HepG2 (cell line): ENCODE measurements around the gene FUT6. TPM values are rescaled to one million over a fixed set of nuclear protein-coding genes. Genes with fewer than 3 reads are reported as not detected.

ENCODE experiments used
- FOSL2 ChIP-seq: sonication (generic); formaldehyde crosslinking; IDR thresholded peaks from 2 replicates; pipeline ENCODE4 v1.4.0; 2020; ENCODE audit warnings: missing genetic modification reagents
- HDAC6 ChIP-seq: fragments of 200-600 bp; sonication (generic); IDR thresholded peaks from 2 replicates; pipeline ENCODE4 v1.7.0; 2017; ENCODE audit warnings: mild to moderate bottlenecking, antibody characterized with exemption, low read length, low read depth
- HNF4G ChIP-seq, 2 experiments: sonication (generic) in 1 of 2; formaldehyde crosslinking in 1 of 2; IDR thresholded peaks; 2 replicates each; pipeline versions ENCODE4 v1.4.0 to v1.6.1; 2011 to 2020; ENCODE audit warnings: borderline replicate concordance in 2 of 2, low read depth in 2 of 2, mild to moderate bottlenecking in 2 of 2, low read length in 1 of 2, missing genetic modification reagents in 1 of 2, moderate library complexity in 1 of 2
- HOXA7 ChIP-seq: sonication (generic); formaldehyde crosslinking; IDR thresholded peaks from 2 replicates; pipeline ENCODE4 v1.8.1; 2022; ENCODE audit warnings: mild to moderate bottlenecking, missing genetic modification reagents, moderate library complexity
- JUNB ChIP-seq: sonication (generic); formaldehyde crosslinking; IDR thresholded peaks from 2 replicates; pipeline ENCODE4 v1.8.0; 2022; ENCODE audit warnings: missing genetic modification reagents, mild to moderate bottlenecking, borderline replicate concordance
- MAFK ChIP-seq, 2 experiments: IDR thresholded peaks in 1 of 2; conservative IDR thresholded peaks in 1 of 2; 2 replicates each; pipeline ENCODE4 v1.6.1; 2011; ENCODE audit warnings: improper control_type of control experiment in 2 of 2, low read length in 2 of 2
- MIXL1 ChIP-seq: IDR thresholded peaks from 2 replicates; pipeline ENCODE4 v1.6.1; 2016
- NCOA1 ChIP-seq: sonication (generic); formaldehyde crosslinking; IDR thresholded peaks from 2 replicates; pipeline ENCODE4 v1.9.0; 2021; ENCODE audit warnings: missing genetic modification reagents
- RBFOX2 ChIP-seq: fragments of 200-400 bp; formaldehyde crosslinking; IDR thresholded peaks from 2 replicates; pipeline ENCODE4 v1.6.1; 2017; ENCODE audit warnings: low read depth, mild to moderate bottlenecking, low read length
- SMARCC2 ChIP-seq: fragments of 450-650 bp; IDR thresholded peaks from 2 replicates; pipeline ENCODE4 v1.6.1; 2017; ENCODE audit warnings: antibody characterized with exemption, mild to moderate bottlenecking
- TBL1XR1 ChIP-seq: fragments of 150-350 bp; IDR thresholded peaks from 2 replicates; pipeline ENCODE4 v1.6.1; 2014; ENCODE audit warnings: borderline replicate concordance, low read length; ENCODE audit not compliant: partially characterized antibody
- ZBTB21 ChIP-seq: sonication (generic); formaldehyde crosslinking; IDR thresholded peaks from 2 replicates; pipeline ENCODE4 v1.4.0; 2020; ENCODE audit warnings: missing genetic modification reagents
- ZFYVE20 ChIP-seq: sonication (generic); formaldehyde crosslinking; IDR thresholded peaks from 2 replicates; pipeline ENCODE4 v1.8.0; 2023; ENCODE audit warnings: low read depth, mild to moderate bottlenecking, moderate library complexity, missing genetic modification reagents, borderline replicate concordance
- ZNF24 ChIP-seq: fragments of 450-650 bp; IDR thresholded peaks from 2 replicates; pipeline ENCODE4 v1.6.1; 2017; ENCODE audit warnings: antibody characterized with exemption, mild to moderate bottlenecking
- ZNF256 ChIP-seq: sonication (generic); formaldehyde crosslinking; conservative IDR thresholded peaks from 2 replicates; pipeline ENCODE4 v1.4.0; 2020; ENCODE audit warnings: missing genetic modification reagents
- ZNF296 ChIP-seq: sonication (generic); formaldehyde crosslinking; conservative IDR thresholded peaks from 2 replicates; pipeline ENCODE4 v1.5.0; 2020; ENCODE audit warnings: mild to moderate bottlenecking, missing genetic modification reagents
- ZNF652 ChIP-seq: IDR thresholded peaks from 2 replicates; pipeline ENCODE4 v1.6.1; 2016; ENCODE audit warnings: low read depth, borderline replicate concordance
- ZNF747 ChIP-seq: sonication (generic); formaldehyde crosslinking; IDR thresholded peaks from 2 replicates; pipeline ENCODE4 v1.8.1; 2023; ENCODE audit warnings: missing genetic modification reagents, mild to moderate bottlenecking, borderline replicate concordance
- ZNF75D ChIP-seq: sonication (generic); formaldehyde crosslinking; IDR thresholded peaks from 2 replicates; pipeline ENCODE4 v1.8.1; 2023; ENCODE audit warnings: missing genetic modification reagents, mild to moderate bottlenecking, borderline replicate concordance
- polyA plus RNA-seq, 8 experiments: library from polyadenylated mRNA; depleted of rRNA in 3 of 8; stranded (reverse) in 7 of 8; unstranded in 1 of 8; fragments of >200 nt; fragmentation: Illumina TruSeq in 4 of 8; extraction: Trizol in 4 of 8; gene quantifications; 2 replicates each; pipeline versions ENCODE4 v1.2.1 to v1.2.3, GENCODE V29; 2011 to 2016; ENCODE audit warnings: low read depth in 4 of 8, missing spikeins in 1 of 8, mixed read lengths in 1 of 8; ENCODE audit not compliant: insufficient read depth in 1 of 8
- total RNA-seq, 5 experiments: library from RNA; depleted of rRNA; stranded (reverse); fragments of >200 nt; fragmentation: Illumina TruSeq; extraction: Trizol; gene quantifications; 2 replicates each; pipeline ENCODE4 v1.2.3, GENCODE V29; 2016; ENCODE audit warnings: low read depth in 1 of 5
- TF ChIP-seq, protein P1 (sequence below): sonication (generic); formaldehyde crosslinking; IDR thresholded peaks from 2 replicates; pipeline ENCODE4 v1.4.0; 2020; ENCODE audit warnings: mild to moderate bottlenecking, missing genetic modification reagents
- TF ChIP-seq, protein P2 (sequence below): sonication (generic); formaldehyde crosslinking; IDR thresholded peaks from 2 replicates; pipeline ENCODE4 v1.8.0; 2022; ENCODE audit warnings: missing genetic modification reagents, mild to moderate bottlenecking, moderate library complexity, borderline replicate concordance
- TF ChIP-seq, protein P3 (sequence below): sonication (generic); formaldehyde crosslinking; IDR thresholded peaks from 2 replicates; pipeline ENCODE4 v1.5.1; 2020; ENCODE audit warnings: missing genetic modification reagents, mild to moderate bottlenecking, borderline replicate concordance

Gene FUT6
- total and polyA plus RNA-seq, 2 of the 13 experiments (the other 11 are each of a cell fraction or from before 2014, with no cell fraction given): 8.2 to 27.7 TPM

DNA sequence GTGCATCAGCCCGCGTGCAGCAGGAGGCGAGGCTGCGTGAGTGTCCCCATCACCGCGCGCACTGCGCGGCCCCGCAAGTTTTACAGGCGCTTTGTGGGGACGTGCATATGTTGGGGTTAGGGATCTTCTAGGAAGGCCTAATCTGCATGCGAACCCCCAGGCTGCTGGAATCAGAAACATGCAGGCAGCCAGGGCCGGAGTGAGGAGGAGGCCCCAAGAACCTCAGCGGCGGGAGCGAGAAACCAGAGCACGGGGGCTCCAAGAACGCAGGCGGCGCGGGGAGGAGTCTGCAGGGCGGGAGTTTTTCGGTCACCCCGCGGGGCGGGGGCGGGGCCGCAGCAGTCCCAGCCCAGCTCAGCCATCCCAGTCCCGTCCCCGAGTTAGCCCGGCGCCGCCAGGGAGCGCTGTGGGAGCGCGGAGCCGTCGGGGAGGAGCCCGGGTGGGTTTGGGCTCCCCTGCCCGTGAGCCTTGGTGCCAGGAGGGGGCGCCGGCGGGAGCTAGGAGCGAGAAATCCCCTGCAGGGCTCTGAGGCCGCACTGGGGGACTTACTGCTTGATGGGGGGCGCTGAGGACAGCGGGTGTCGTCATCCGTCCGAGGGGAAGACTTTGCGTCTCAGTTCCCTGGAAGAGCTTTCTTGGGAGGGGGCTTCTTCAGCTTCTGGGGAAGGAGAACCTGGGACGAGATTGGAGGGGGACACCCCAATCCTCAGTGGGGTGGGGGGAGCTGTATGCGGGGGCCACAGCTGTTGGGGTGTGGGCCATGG is 35.6 kb downstream of the FUT6 start (continued):
- TF ChIP-seq ZBTB21: no peak
- TF ChIP-seq HOXA7 (CRISPR knock-in tag): no peak
- no peak for TF ChIP-seq ZFYVE20
- TF ChIP-seq JUNB: no peak
- no peak for TF ChIP-seq NCOA1
- TF ChIP-seq, protein P1, sequence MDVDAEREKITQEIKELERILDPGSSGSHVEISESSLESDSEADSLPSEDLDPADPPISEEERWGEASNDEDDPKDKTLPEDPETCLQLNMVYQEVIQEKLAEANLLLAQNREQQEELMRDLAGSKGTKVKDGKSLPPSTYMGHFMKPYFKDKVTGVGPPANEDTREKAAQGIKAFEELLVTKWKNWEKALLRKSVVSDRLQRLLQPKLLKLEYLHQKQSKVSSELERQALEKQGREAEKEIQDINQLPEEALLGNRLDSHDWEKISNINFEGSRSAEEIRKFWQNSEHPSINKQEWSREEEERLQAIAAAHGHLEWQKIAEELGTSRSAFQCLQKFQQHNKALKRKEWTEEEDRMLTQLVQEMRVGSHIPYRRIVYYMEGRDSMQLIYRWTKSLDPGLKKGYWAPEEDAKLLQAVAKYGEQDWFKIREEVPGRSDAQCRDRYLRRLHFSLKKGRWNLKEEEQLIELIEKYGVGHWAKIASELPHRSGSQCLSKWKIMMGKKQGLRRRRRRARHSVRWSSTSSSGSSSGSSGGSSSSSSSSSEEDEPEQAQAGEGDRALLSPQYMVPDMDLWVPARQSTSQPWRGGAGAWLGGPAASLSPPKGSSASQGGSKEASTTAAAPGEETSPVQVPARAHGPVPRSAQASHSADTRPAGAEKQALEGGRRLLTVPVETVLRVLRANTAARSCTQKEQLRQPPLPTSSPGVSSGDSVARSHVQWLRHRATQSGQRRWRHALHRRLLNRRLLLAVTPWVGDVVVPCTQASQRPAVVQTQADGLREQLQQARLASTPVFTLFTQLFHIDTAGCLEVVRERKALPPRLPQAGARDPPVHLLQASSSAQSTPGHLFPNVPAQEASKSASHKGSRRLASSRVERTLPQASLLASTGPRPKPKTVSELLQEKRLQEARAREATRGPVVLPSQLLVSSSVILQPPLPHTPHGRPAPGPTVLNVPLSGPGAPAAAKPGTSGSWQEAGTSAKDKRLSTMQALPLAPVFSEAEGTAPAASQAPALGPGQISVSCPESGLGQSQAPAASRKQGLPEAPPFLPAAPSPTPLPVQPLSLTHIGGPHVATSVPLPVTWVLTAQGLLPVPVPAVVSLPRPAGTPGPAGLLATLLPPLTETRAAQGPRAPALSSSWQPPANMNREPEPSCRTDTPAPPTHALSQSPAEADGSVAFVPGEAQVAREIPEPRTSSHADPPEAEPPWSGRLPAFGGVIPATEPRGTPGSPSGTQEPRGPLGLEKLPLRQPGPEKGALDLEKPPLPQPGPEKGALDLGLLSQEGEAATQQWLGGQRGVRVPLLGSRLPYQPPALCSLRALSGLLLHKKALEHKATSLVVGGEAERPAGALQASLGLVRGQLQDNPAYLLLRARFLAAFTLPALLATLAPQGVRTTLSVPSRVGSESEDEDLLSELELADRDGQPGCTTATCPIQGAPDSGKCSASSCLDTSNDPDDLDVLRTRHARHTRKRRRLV (CRISPR knock-in tag): peak; percentile 87; the same call in 1 of the 2 replicates
- no peak for TF ChIP-seq ZNF256 (CRISPR knock-in tag)
- TF ChIP-seq ZNF747 (CRISPR knock-in tag): no peak
- TF ChIP-seq HNF4G (IDR thresholded peaks at IDR 0.05; ENCODE audit: borderline replicate concordance, low read depth, low read length): peak; percentile 25; the same call in 1 of the 2 replicates
- no peak for TF ChIP-seq HNF4G (CRISPR knock-in tag; IDR thresholded peaks at IDR 0.05; ENCODE audit: borderline replicate concordance, low read depth)
- peak; percentile 41; the same call in 1 of the 2 replicates for TF ChIP-seq MIXL1 (CRISPR knock-in tag)
- TF ChIP-seq MAFK (conservative IDR thresholded peaks at IDR 0.05 in 1 of 2, IDR thresholded peaks at IDR 0.05 in 1 of 2; ENCODE audit: low read length in 2 of 2): no peak
- peak; percentile 37; the same call in 1 of the 2 replicates for TF ChIP-seq RBFOX2
- TF ChIP-seq, protein P2, sequence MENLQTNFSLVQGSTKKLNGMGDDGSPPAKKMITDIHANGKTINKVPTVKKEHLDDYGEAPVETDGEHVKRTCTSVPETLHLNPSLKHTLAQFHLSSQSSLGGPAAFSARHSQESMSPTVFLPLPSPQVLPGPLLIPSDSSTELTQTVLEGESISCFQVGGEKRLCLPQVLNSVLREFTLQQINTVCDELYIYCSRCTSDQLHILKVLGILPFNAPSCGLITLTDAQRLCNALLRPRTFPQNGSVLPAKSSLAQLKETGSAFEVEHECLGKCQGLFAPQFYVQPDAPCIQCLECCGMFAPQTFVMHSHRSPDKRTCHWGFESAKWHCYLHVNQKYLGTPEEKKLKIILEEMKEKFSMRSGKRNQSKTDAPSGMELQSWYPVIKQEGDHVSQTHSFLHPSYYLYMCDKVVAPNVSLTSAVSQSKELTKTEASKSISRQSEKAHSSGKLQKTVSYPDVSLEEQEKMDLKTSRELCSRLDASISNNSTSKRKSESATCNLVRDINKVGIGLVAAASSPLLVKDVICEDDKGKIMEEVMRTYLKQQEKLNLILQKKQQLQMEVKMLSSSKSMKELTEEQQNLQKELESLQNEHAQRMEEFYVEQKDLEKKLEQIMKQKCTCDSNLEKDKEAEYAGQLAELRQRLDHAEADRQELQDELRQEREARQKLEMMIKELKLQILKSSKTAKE (CRISPR knock-in tag): peak; percentile 44; the same call in 1 of the 2 replicates
- TF ChIP-seq, protein P3, sequence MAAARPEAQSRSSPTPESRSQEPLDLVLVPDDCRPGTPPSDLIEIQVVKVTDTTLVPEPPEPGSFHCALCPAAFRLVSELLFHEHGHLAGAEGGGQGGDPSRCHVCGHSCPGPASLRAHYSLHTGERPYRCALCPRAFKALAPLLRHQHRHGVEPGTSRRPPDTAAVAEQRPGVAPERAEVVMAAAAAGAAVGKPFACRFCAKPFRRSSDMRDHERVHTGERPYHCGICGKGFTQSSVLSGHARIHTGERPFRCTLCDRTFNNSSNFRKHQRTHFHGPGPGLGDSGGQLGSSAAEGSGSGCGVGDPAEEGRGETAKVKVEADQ (CRISPR knock-in tag): no peak
- no peak for TF ChIP-seq ZNF75D (CRISPR knock-in tag)
- no peak for TF ChIP-seq HDAC6
- TF ChIP-seq SMARCC2: no peak
- no peak for TF ChIP-seq ZNF652 (CRISPR knock-in tag)
- TF ChIP-seq ZNF24: no peak
- no peak for TF ChIP-seq TBL1XR1
- no peak for TF ChIP-seq ZNF296 (CRISPR knock-in tag)
- peak; percentile 47 for TF ChIP-seq FOSL2 (CRISPR knock-in tag)
